Measurements from ENCODE around the gene GUCY1A2.

DNA sequence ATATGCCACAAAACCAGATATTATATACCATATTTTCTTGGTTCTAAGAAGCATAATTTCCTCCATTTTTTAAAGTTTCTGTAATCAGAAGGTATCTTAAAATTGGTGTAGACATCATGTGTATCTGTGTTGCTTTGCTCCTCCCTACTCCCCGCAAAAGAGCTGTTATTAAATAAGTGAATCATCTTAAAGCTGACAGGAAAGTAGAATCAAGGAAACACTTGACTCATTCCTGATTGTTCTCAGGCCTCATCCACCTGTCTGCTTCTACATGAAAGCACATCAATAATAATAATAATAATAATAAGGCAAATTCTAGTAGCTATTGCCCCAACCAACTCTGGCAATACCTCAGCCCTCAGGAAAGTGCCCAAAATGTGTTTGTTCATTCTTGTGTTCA, 26.2 kb upstream of the GUCY1A2 start:
- TF ChIP-seq, protein P1, sequence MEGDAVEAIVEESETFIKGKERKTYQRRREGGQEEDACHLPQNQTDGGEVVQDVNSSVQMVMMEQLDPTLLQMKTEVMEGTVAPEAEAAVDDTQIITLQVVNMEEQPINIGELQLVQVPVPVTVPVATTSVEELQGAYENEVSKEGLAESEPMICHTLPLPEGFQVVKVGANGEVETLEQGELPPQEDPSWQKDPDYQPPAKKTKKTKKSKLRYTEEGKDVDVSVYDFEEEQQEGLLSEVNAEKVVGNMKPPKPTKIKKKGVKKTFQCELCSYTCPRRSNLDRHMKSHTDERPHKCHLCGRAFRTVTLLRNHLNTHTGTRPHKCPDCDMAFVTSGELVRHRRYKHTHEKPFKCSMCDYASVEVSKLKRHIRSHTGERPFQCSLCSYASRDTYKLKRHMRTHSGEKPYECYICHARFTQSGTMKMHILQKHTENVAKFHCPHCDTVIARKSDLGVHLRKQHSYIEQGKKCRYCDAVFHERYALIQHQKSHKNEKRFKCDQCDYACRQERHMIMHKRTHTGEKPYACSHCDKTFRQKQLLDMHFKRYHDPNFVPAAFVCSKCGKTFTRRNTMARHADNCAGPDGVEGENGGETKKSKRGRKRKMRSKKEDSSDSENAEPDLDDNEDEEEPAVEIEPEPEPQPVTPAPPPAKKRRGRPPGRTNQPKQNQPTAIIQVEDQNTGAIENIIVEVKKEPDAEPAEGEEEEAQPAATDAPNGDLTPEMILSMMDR (optimal IDR thresholded peaks at IDR 0.05 in 1 of 3, IDR thresholded peaks at IDR 0.05 in 1 of 3, conservative IDR thresholded peaks at IDR 0.05 in 1 of 3; ENCODE audit: extremely low read depth in 1 of 3, insufficient read depth in 2 of 3, low read length in 3 of 3): no peak
- TF ChIP-seq EZH2 (IDR thresholded peaks at IDR 0.05; ENCODE audit: low read length): no peak

Measured in keratinocyte (primary cell).